Naive B cell (primary cell): Measurements from ENCODE around the gene ARHGAP24. TPM values are rescaled to one million over a fixed set of nuclear protein-coding genes. Genes with fewer than 3 reads are reported as not detected.
"Not testable (repeated sequence)": the region's sequence is repeated elsewhere in the genome, so short reads cannot be mapped to it uniquely, and the experiment has no call there.

Source experiments
- ATAC-seq, 2 donors: fragments of 150-1000 bp; cut with Tn5 transposase; 2 replicates each; pipeline ENCODE4 v1.10.0; 2021; ENCODE audit warnings: low read depth in 2 of 2, mild to moderate bottlenecking in 2 of 2, moderate library complexity in 2 of 2
- DNase-seq: peaks from one replicate; pipeline ENCODE4 v3.0.0; 2022
- H3K27ac Mint-ChIP-seq, 6 donors: one replicate each; pipeline ENCODE4 v1.8.0; 2020 to 2022; ENCODE audit warnings: mild to moderate bottlenecking in 6 of 6, mixed read lengths in 6 of 6, moderate library complexity in 5 of 6, inconsistent platforms in 2 of 6
- H3K27me3 Mint-ChIP-seq, 3 donors: one replicate each; pipeline ENCODE4 v1.8.0; 2021 to 2022; ENCODE audit warnings: mixed read lengths in 3 of 3, mild to moderate bottlenecking in 1 of 3
- H3K36me3 Mint-ChIP-seq, 2 donors: one replicate each; pipeline ENCODE4 v1.8.0; 2020 to 2022; ENCODE audit warnings: mixed read lengths in 2 of 2, inconsistent platforms in 1 of 2, mild to moderate bottlenecking in 1 of 2
- H3K4me1 Mint-ChIP-seq, 3 donors: one replicate each; pipeline ENCODE4 v1.8.0; 2020 to 2022; ENCODE audit warnings: mixed read lengths in 3 of 3, inconsistent platforms in 1 of 3, mild to moderate bottlenecking in 1 of 3, moderate library complexity in 1 of 3
- H3K4me3 Mint-ChIP-seq, 8 donors: one replicate each; pipeline ENCODE4 v1.8.0; 2020 to 2022; ENCODE audit warnings: mild to moderate bottlenecking in 8 of 8, mixed read lengths in 8 of 8, moderate library complexity in 8 of 8, inconsistent platforms in 2 of 8
- H3K9me3 Mint-ChIP-seq, 7 donors: one replicate each; pipeline ENCODE4 v1.8.0; 2020 to 2022; ENCODE audit warnings: mixed read lengths in 7 of 7, mild to moderate bottlenecking in 5 of 7, inconsistent platforms in 2 of 7, moderate library complexity in 1 of 7
- polyA plus RNA-seq, 6 donors: library from polyadenylated mRNA; unstranded; fragments of 300-500 nt; fragmentation: Illumina TruSeq; gene quantifications; one replicate each; pipeline ENCODE4 v1.2.3, GENCODE V29; 2021; ENCODE audit warnings: low read depth in 6 of 6

ARHGAP24 gene
- polyA plus RNA-seq, 6 donors from 2014 or later, result 32.0 to 136 (median 109) TPM

DNA sequence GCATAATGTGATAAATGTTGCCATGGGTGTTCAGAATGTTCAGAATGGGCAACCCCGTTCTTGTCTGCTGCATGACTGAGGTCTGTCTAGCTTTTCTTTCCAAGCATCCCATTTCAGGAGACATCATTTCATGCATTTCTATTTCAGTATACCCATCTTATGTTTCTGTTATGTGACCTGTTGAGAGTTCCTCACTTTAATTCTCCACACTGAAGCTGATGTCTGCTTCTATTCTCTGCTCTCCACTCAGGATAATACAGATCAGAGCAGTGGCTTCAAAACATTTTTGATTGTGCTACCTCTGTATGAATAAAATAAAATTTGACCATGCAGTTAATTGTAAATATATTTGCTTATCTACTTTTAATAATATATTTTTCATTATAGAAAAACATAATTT is 398.6 kb downstream of the ARHGAP24 start:
- ATAC-seq, result no peak
- peak overlapping the region in 1 of 6 donors; percentile 60 for H3K27ac Mint-ChIP-seq
- no peaks in the 10 kb centered on the region for H3K27me3 Mint-ChIP-seq
- H3K4me3 Mint-ChIP-seq, result no peak overlapping the region
- peaks cover 0 to 9% of the 10 kb centered on the region in 2 donors for H3K36me3 Mint-ChIP-seq
- no peaks in the 10 kb centered on the region for H3K9me3 Mint-ChIP-seq
- H3K4me1 Mint-ChIP-seq, result peaks cover 0 to 27% (median 18%) of the 10 kb centered on the region in 3 donors
- no peak for DNase-seq

DNA sequence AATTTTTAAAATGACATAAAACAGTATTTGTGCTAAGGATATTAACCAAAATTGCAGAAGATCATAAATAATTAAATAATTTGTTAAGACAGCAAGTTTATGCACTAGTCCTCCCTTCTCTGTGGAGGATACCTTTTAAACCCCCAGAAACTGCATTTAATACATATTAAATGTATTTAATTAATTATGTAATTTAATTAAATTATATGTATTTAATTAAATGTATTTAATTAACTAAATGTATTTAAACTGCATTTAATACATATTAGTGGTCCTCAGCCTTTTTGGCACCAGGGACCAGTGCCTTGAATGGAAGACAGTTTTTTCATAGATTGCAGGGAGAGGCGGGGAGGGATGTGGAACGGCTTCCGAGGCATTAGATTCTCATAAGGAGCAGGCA is 404.6 kb downstream of the ARHGAP24 start:
- Mint-ChIP-seq H3K4me3 (no peak overlapping the region), H3K27me3 (no peaks in the 10 kb centered on the region), H3K9me3 (no peaks in the 10 kb centered on the region), H3K4me1 (peaks cover 4 to 23% (median 16%) of the 10 kb centered on the region in 3 donors), H3K27ac (no peak overlapping the region), H3K36me3 (peaks cover 9 to 15% of the 10 kb centered on the region in 2 donors)
- DNase-seq, result no peak
- no peak for ATAC-seq

DNA sequence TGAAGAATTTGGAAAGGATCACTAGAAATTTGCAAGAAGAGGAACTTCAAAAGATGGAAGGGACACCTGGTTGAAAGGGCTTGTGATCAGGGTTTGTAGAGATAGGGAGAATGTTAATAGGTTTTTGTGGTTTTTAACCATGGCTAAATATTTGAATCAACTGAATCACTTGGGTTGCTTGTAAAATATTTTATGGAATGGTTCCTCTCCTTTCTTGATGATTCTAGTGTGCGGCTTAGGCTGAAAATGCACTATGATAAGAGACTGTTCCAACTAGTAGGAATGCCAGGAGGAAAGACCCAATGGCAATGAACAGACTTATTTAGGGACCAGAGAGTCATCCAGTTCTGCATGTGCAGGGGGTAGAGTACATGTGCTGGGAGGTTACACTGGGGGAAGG is 408.2 kb downstream of the ARHGAP24 start:
- no peak for ATAC-seq
- H3K4me3 Mint-ChIP-seq, result no peak overlapping the region

DNA sequence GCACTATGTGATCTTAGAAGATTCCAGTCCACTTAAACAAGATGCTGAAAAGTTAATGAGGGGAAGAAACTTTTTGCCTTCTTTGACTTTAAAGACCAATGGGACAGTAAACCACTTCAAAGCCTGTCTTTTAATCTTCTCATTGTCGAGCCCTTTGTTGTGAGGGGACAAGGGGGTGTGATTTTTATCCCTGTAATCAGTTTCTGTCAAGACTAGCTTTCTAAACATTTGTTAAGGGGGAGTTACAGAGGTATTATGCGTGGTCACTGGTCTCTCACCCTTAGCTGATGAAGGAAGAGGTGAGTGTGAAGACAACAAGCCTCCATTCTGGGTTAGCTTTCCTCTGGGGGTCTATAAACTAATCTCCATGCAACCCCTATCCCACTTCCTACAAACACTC is 409.3 kb downstream of the ARHGAP24 start:
- Mint-ChIP-seq H3K4me1 (peaks cover 10 to 25% (median 15%) of the 10 kb centered on the region in 3 donors), H3K27me3 (no peaks in the 10 kb centered on the region), H3K36me3 (peaks cover 6 to 9% of the 10 kb centered on the region in 2 donors), H3K27ac (peak overlapping the region in 3 of 6 donors; percentile 32 to 60 (median 34)), H3K4me3 (no peak overlapping the region), H3K9me3 (no peaks in the 10 kb centered on the region)
- no peak for DNase-seq
- no peak for ATAC-seq

More for the DNA sequence above, 408.2 kb downstream of the ARHGAP24 start:
- no peak for DNase-seq
- H3K9me3 Mint-ChIP-seq, result no peaks in the 10 kb centered on the region
- H3K27me3 Mint-ChIP-seq, result no peaks in the 10 kb centered on the region
- H3K4me1 Mint-ChIP-seq, result peaks cover 4 to 17% (median 11%) of the 10 kb centered on the region in 3 donors
- peak overlapping the region in 4 of 6 donors; percentile 5 to 18 (median 12) for H3K27ac Mint-ChIP-seq
- H3K36me3 Mint-ChIP-seq, result peaks cover 6 to 9% of the 10 kb centered on the region in 2 donors

DNA sequence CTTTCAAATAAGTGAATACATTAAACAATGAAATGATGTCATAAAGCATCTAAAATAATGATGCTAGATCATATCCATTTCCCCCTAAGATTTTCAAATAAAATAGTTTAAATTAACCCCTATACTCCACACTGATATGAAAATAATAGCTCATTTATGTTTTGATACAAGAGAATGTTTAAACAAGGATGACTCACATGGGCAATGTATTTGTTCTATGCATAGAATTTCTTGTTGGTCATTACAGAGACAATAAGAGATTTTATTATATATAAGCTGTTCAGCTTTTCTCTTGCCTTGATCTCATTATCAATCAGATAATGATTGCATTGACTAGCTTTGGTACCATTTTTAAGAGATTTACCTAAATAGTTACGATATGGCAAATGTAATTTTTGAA is 411.7 kb downstream of the ARHGAP24 start:
- peaks cover 0 to 9% of the 10 kb centered on the region in 2 donors for H3K36me3 Mint-ChIP-seq
- ATAC-seq, result no peak
- no peak for DNase-seq
- H3K4me3 Mint-ChIP-seq, result no peak overlapping the region
- no peak overlapping the region for H3K27ac Mint-ChIP-seq
- H3K9me3 Mint-ChIP-seq, result peaks cover 0 to 3% (median 0%) of the 10 kb centered on the region in 7 donors
- peaks cover 21 to 44% (median 31%) of the 10 kb centered on the region in 3 donors for H3K4me1 Mint-ChIP-seq
- H3K27me3 Mint-ChIP-seq, result no peaks in the 10 kb centered on the region

DNA sequence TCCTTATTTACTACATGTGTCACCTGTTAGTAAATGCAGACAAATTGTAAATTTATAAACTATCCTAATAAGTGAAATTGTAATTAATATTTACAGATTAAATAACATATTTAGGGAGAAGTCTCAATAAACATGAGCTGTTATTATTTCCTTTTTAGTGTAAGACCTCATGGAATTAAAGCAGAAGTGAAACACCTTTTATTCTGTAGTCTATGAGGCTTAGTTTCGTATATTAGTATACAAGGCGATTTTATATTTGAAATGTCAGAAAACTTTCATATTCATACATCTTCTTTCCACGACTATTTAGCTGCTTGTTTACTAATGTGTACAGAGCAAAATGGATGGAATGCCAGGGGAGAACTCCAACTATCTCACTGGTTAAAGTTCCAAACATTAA is 414.4 kb downstream of the ARHGAP24 start:
- peaks cover 0 to 3% (median 0%) of the 10 kb centered on the region in 7 donors for H3K9me3 Mint-ChIP-seq
- peaks cover 16 to 33% (median 25%) of the 10 kb centered on the region in 3 donors for H3K4me1 Mint-ChIP-seq
- no peaks in the 10 kb centered on the region for H3K27me3 Mint-ChIP-seq
- H3K27ac Mint-ChIP-seq, result peak overlapping the region in 2 of 6 donors; percentile 68 to 84
- ATAC-seq (peak; percentile 68 to 75), DNase-seq (no peak)
- H3K36me3 Mint-ChIP-seq, result no peaks in the 10 kb centered on the region
- peak overlapping the region in 3 of 8 donors; percentile 15 to 52 (median 20) for H3K4me3 Mint-ChIP-seq

DNA sequence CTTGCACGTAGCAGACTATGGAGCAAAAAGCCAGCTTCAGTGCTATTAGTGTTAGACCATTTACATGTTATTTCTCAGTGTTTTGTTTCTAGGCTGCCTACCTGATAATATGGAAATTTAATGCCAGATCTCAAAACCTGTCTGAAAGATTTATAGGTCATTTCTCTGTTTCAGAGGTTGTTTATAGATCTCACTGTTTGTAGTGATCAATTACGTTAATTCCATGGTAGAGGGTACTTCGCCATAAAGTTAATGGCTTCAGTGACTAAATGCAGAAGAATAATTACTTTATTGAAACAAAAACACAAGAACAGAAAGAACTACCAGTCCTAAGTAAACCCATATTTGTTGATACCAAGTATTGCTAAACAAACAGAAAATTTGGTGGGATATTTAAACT is 420.8 kb downstream of the ARHGAP24 start:
- Mint-ChIP-seq H3K4me1 (peaks cover 0 to 26% (median 16%) of the 10 kb centered on the region in 3 donors), H3K36me3 (no peaks in the 10 kb centered on the region), H3K27ac (no peak overlapping the region), H3K4me3 (no peak overlapping the region), H3K9me3 (peaks cover 0 to 3% (median 0%) of the 10 kb centered on the region in 7 donors), H3K27me3 (no peaks in the 10 kb centered on the region)
- DNase-seq, result no peak
- no peak for ATAC-seq

DNA sequence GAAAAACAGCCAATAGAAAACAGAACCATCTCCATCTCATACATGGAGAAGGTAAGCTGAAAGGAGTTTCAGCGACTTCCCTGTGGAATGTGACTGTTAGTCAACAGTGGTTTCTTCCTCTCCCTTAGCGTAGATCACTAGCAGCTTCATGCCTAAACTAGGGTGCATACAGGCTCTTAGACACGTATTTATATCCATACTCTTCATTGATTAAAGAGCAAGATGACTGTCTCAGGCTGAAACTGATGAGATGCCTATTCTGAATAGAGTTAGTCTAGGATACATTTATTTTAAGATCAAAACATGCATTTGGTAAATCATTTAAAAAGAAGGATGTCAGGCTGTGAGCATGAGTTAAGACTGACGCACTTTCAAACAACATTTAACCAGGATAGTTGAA is 423.3 kb downstream of the ARHGAP24 start:
- DNase-seq (no peak), ATAC-seq (no peak)
- no peaks in the 10 kb centered on the region for H3K27me3 Mint-ChIP-seq
- no peak overlapping the region for H3K27ac Mint-ChIP-seq
- H3K4me3 Mint-ChIP-seq, result no peak overlapping the region
- H3K36me3 Mint-ChIP-seq, result peaks cover 0 to 11% of the 10 kb centered on the region in 2 donors
- H3K9me3 Mint-ChIP-seq, result peaks cover 0 to 2% (median 0%) of the 10 kb centered on the region in 7 donors
- H3K4me1 Mint-ChIP-seq, result peaks cover 6 to 30% (median 29%) of the 10 kb centered on the region in 3 donors

DNA sequence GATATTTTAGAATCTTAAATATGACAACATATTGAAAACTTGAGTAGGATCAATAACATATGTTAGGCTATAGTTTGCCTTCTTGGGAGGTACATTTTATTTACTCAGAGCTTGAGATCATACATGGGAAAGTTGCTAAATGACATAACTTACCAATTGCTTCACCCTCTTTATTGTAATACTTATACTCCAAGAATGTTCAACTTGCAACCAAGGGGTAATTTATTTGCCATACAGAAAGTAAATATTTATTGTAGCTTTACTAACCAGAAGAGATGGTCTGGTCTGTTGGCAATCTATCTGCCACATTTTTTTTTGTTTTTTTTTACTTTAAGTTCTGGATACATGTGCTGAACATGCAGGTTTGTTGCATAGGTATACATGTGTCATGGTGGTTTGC is 426.6 kb downstream of the ARHGAP24 start:
- Mint-ChIP-seq H3K36me3 (peaks cover 0 to 11% of the 10 kb centered on the region in 2 donors), H3K27ac (no peak overlapping the region), H3K4me1 (peaks cover 6 to 38% (median 30%) of the 10 kb centered on the region in 3 donors), H3K27me3 (no peaks in the 10 kb centered on the region), H3K9me3 (no peaks in the 10 kb centered on the region), H3K4me3 (no peak overlapping the region)
- no peak for DNase-seq
- no peak for ATAC-seq

DNA sequence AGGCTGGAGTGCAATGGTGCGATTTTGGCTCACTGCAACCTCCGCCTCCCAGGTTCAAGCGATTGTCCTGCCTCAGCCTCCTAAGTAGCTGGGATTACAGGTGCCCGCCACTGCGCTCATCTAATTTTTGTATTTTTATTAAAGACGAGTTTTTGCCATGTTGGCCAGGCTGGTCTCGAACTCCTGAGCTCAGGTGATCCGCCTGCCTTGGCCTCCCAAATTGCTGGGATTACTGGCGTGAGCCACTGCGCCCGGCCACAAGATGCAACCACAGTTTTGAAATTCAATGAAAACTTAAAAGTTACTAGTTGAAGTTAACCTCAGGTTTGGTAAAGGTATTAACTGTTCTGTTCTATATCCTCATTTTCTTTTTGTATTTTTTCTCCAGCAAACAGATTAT is 427.7 kb downstream of the ARHGAP24 start:
- not testable (repeated sequence) for ATAC-seq, H3K9me3 Mint-ChIP-seq, H3K4me3 Mint-ChIP-seq, H3K27me3 Mint-ChIP-seq, DNase-seq
- H3K27ac Mint-ChIP-seq, result peak overlapping the region in 1 of 6 donors; percentile 36
- peaks cover 6 to 42% (median 30%) of the 10 kb centered on the region in 3 donors for H3K4me1 Mint-ChIP-seq
- peaks cover 0 to 14% of the 10 kb centered on the region in 2 donors for H3K36me3 Mint-ChIP-seq

DNA sequence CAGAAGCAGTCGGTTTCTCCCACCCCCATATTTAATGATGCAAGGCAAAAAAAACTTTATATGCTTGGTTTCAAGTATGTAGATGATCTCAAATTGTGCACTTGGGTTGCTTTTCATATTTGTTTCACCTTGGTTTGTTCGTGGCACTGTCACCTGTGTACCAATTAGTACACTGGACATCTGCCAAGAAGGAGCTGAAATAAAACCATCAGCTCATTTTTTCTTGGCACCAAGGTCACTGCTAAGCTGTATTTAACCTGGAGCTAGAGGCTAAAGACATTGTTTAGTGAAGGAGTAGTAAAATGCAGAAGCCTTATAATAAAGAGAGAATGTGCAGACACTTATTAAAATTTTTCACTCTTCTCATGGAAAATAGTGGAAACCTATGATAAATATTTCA is 430.8 kb downstream of the ARHGAP24 start:
- H3K4me3 Mint-ChIP-seq, result no peak overlapping the region
- peak overlapping the region in 1 of 6 donors; percentile 8 for H3K27ac Mint-ChIP-seq
- no peaks in the 10 kb centered on the region for H3K27me3 Mint-ChIP-seq
- peaks cover 11 to 49% (median 39%) of the 10 kb centered on the region in 3 donors for H3K4me1 Mint-ChIP-seq
- no peaks in the 10 kb centered on the region for H3K9me3 Mint-ChIP-seq
- DNase-seq, result no peak
- no peak for ATAC-seq
- H3K36me3 Mint-ChIP-seq, result peaks cover 0 to 20% of the 10 kb centered on the region in 2 donors

DNA sequence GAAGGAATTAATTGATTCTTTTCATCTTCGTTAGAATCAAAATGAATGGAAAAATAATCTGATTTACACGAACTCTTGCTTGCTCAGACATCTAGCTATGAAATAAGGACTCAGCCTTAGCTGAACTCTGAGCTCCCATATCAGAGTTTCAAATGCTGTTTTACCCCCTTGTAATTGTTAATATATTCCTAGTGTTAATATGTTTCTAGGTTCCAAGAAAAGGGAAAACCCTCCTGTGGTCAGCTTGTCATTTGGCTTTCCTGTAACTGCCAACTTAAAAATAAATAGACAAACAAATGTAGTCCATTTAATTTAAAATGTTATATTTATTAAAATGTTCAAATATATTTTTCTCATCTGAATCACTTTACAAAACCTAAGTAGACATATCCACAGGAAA is 432.1 kb downstream of the ARHGAP24 start:
- Mint-ChIP-seq H3K27me3 (no peaks in the 10 kb centered on the region), H3K4me1 (peaks cover 7 to 40% (median 36%) of the 10 kb centered on the region in 3 donors), H3K4me3 (no peak overlapping the region)

DNA sequence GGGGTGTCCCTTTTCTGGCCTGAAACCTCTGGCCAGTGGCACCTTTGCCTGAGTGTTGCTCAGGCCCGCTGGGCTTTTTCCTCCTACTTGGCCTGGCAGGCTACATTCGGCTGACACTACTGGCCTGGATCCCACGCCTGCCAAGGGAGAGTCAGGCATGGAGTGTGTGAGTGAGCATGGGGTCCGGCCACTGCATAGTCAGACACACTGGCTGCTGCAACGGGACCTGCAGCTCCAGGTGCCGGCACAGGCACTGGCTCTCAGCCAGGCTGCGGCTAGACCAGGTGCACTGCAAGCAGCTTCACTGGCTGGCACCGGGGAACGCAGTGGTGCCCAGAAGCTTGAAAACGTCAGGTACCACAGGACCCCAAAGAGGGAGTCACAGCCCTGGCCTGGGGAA is 434.9 kb downstream of the ARHGAP24 start:
- Mint-ChIP-seq H3K9me3 (peaks cover 0 to 3% (median 0%) of the 10 kb centered on the region in 7 donors), H3K27me3 (no peaks in the 10 kb centered on the region), H3K4me3 (peak overlapping the region in 1 of 8 donors; percentile 5), H3K27ac (peak overlapping the region in 4 of 6 donors; percentile 60 to 87 (median 70)), H3K4me1 (peaks cover 5 to 35% (median 32%) of the 10 kb centered on the region in 3 donors), H3K36me3 (peaks cover 0 to 9% of the 10 kb centered on the region in 2 donors)
- ATAC-seq, result no peak
- DNase-seq, result no peak

More for the DNA sequence above, 432.1 kb downstream of the ARHGAP24 start:
- H3K27ac Mint-ChIP-seq, result peak overlapping the region in 1 of 6 donors; percentile 28
- ATAC-seq (no peak), DNase-seq (no peak)
- H3K9me3 Mint-ChIP-seq, result no peaks in the 10 kb centered on the region
- H3K36me3 Mint-ChIP-seq, result peaks cover 0 to 13% of the 10 kb centered on the region in 2 donors

DNA sequence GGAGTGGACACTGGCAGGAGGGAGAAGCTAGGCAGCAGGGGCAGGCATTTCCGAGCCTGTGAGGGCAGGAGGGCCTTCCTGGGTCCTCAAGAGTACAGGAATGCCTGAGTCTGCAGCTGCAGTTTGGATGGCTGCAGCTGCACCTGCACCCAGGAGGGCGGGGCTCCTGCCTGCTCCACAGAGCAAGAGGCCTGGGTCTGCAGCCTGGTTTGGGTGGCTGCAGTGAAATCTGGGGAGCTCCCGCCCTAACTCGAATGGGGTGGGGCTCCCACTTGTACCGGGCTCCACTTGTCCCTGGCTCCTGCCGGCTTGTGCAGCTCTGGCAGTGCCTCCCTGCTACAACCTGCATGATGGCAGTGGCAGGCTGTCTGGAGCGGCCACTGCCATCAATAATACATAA is 436.0 kb downstream of the ARHGAP24 start:
- no peak for DNase-seq
- Mint-ChIP-seq H3K9me3 (peaks cover 0 to 11% (median 4%) of the 10 kb centered on the region in 7 donors), H3K4me1 (peaks cover 5 to 26% (median 25%) of the 10 kb centered on the region in 3 donors), H3K4me3 (no peak overlapping the region), H3K27me3 (no peaks in the 10 kb centered on the region), H3K36me3 (peaks cover 0 to 9% of the 10 kb centered on the region in 2 donors), H3K27ac (peak overlapping the region in 2 of 6 donors; percentile 36 to 74)
- ATAC-seq, result no peak
